HepG2 (cell line): ENCODE measurements around the gene GUCY2C. TPM values are rescaled to one million over a fixed set of nuclear protein-coding genes. Genes with fewer than 3 reads are reported as not detected.

Source experiments
- ATAC-seq: fragments of 200-7000 bp; cut with Tn5 transposase; 3 replicates; pipeline ENCODE4 v1.9.1; 2020; ENCODE audit warnings: mild to moderate bottlenecking, moderate library complexity
- BruUV-seq: library from RNA; stranded (reverse); fragments of 400-500 nt; replicated peaks from 2 replicates; lab custom pipeline; 2021; lab: Mats Ljungman, UMichigan
- CTCF ChIA-PET: fragments of 300-600 bp; formaldehyde crosslinking; extraction: SDS; loops from one replicate; lab custom pipeline; 2021; ENCODE audit warnings: low total read pairs, inconsistent platforms, low intra/inter-chr PET ratio; lab: Yijun Ruan, JAX
- POLR2A ChIA-PET: fragments of 350-600 bp; sonication (Branson Sonifier 250); formaldehyde crosslinking; loops from one replicate; lab custom pipeline; 2020; ENCODE audit warnings: antibody characterized with exemption, inconsistent platforms; lab: Yijun Ruan, JAX
- DNase-seq: peaks from one replicate; pipeline ENCODE4 v3.0.0-alpha.2; 2015; ENCODE audit warnings: low spot score
- FAIRE-seq: peaks from 3 replicates; lab custom pipeline; 2011; peaks lifted over from hg19 to GRCh38; lab: Jason Lieb, UNC
- H2AFZ ChIP-seq: one replicate; pipeline ENCODE4 v1.6.1; 2011; ENCODE audit warnings: low read length, inconsistent platforms
- H3K27ac ChIP-seq: fragments of 300-600 bp; 3 replicates; pipeline ENCODE4 v1.8.0; 2011; ENCODE audit warnings: mixed run types, mild to moderate bottlenecking, mixed read lengths, low read length, inconsistent platforms; ENCODE audit not compliant: insufficient read depth; ENCODE audit errors: extremely low read length
- H3K27me3 ChIP-seq, 2 experiments: fragments of 200-600 bp in 1 of 2; 2 replicates in 1 of 2; 3 replicates in 1 of 2; pipeline versions ENCODE4 v1.6.0 to v1.8.0; 2011; ENCODE audit warnings: low read length in 2 of 2, mild to moderate bottlenecking in 2 of 2, moderate library complexity in 2 of 2, inconsistent platforms in 1 of 2; ENCODE audit not compliant: insufficient read depth in 2 of 2, control insufficient read depth in 1 of 2
- H3K36me3 ChIP-seq, 2 experiments: fragments of 200-600 bp in 1 of 2; replicated peaks in 1 of 2; 2 replicates in 1 of 2; 3 replicates in 1 of 2; pipeline versions ENCODE4 v1.5.1 to v1.8.0; 2011; ENCODE audit warnings: low read length in 2 of 2, inconsistent platforms in 1 of 2; ENCODE audit not compliant: insufficient read depth in 2 of 2, control insufficient read depth in 1 of 2
- H3K4me1 ChIP-seq: 2 replicates; pipeline ENCODE4 v1.5.1; 2012; ENCODE audit warnings: low read length, inconsistent platforms; ENCODE audit not compliant: insufficient read depth
- H3K4me2 ChIP-seq: 2 replicates; pipeline ENCODE4 v1.6.0; 2011; ENCODE audit warnings: low read depth, low read length, inconsistent platforms
- H3K4me3 ChIP-seq, 3 experiments: fragments of 200-600 bp in 1 of 3; sonication (generic), shearing (Covaris generic) in 1 of 3; replicated peaks in 1 of 3; 2 replicates each; pipeline ENCODE4 v1.5.1; 2011 to 2016; ENCODE audit warnings: low read length in 3 of 3, inconsistent platforms in 2 of 3, low read depth in 2 of 3, mild to moderate bottlenecking in 2 of 3, control low read depth in 1 of 3, mixed read lengths in 1 of 3; ENCODE audit not compliant: insufficient read depth in 1 of 3
- H3K79me2 ChIP-seq: one replicate; pipeline ENCODE4 v1.6.1; 2011; ENCODE audit warnings: low read length, inconsistent platforms; ENCODE audit not compliant: insufficient read depth
- H3K9ac ChIP-seq: 2 replicates; pipeline ENCODE4 v1.6.0; 2011; ENCODE audit warnings: mild to moderate bottlenecking, low read depth, low read length, inconsistent platforms; ENCODE audit not compliant: insufficient read depth
- H3K9me3 ChIP-seq: 2 replicates; pipeline ENCODE4 v1.5.1; 2012; ENCODE audit warnings: mild to moderate bottlenecking, low read length
- H4K20me1 ChIP-seq: 2 replicates; pipeline ENCODE4 v1.6.0; 2011; ENCODE audit warnings: inconsistent platforms, mild to moderate bottlenecking, low read length, moderate library complexity; ENCODE audit not compliant: insufficient read depth
- HOXA5 ChIP-seq: sonication (generic); formaldehyde crosslinking; IDR thresholded peaks from 2 replicates; pipeline ENCODE4 v1.4.0; 2020; ENCODE audit warnings: missing genetic modification reagents
- RAD51 ChIP-seq: fragments of 450-650 bp; IDR thresholded peaks from 2 replicates; pipeline ENCODE4 v1.6.1; 2016; ENCODE audit warnings: borderline replicate concordance
- RFX3 ChIP-seq: IDR thresholded peaks from 2 replicates; pipeline ENCODE4 v1.6.1; 2016; ENCODE audit warnings: missing biosample characterization, missing genetic modification reagents
- USF2 ChIP-seq, 2 experiments: sonication (generic) in 1 of 2; formaldehyde crosslinking in 1 of 2; IDR thresholded peaks; 2 replicates each; pipeline versions ENCODE4 v1.5.1 to v1.6.1; 2011 to 2020; ENCODE audit warnings: borderline replicate concordance in 1 of 2, low read depth in 1 of 2, low read length in 1 of 2, mild to moderate bottlenecking in 1 of 2, missing genetic modification reagents in 1 of 2, moderate library complexity in 1 of 2
- ZNF646 ChIP-seq: sonication (generic); formaldehyde crosslinking; IDR thresholded peaks from 2 replicates; pipeline ENCODE4 v1.9.0; 2021; ENCODE audit warnings: mild to moderate bottlenecking, missing genetic modification reagents
- WGBS: methylation state at CpG from one replicate; pipeline ENCODE4 v1.1.6; 2017; ENCODE audit warnings: low lambda C conversion rate; 5-methylcytosine and 5-hydroxymethylcytosine counted together
- in situ Hi-C: cut with HindIII; loops from 2 replicates; pipeline ENCODE4 v1.10.0; 2017; ENCODE audit warnings: low pct_unique_long_range_greater_than_20kb; ENCODE audit not compliant: extremely low pct_ligation_motif_present
- intact Hi-C: fragments of 100-400 bp; cut with micrococcal nuclease; formaldehyde crosslinking; loops from one replicate; pipeline ENCODE4 v1.10.0; 2022; ENCODE audit not compliant: unreplicated experiment
- polyA plus RNA-seq, 8 experiments: library from polyadenylated mRNA; depleted of rRNA in 3 of 8; stranded (reverse) in 7 of 8; unstranded in 1 of 8; fragments of >200 nt; fragmentation: Illumina TruSeq in 4 of 8; extraction: Trizol in 4 of 8; gene quantifications; 2 replicates each; pipeline versions ENCODE4 v1.2.1 to v1.2.3, GENCODE V29; 2011 to 2016; ENCODE audit warnings: low read depth in 4 of 8, missing spikeins in 1 of 8, mixed read lengths in 1 of 8; ENCODE audit not compliant: insufficient read depth in 1 of 8
- total RNA-seq, 5 experiments: library from RNA; depleted of rRNA; stranded (reverse); fragments of >200 nt; fragmentation: Illumina TruSeq; extraction: Trizol; gene quantifications; 2 replicates each; pipeline ENCODE4 v1.2.3, GENCODE V29; 2016; ENCODE audit warnings: low read depth in 1 of 5

GUCY2C gene
- total and polyA plus RNA-seq, 2 of the 13 experiments (the other 11 are each of a cell fraction or from before 2014, with no cell fraction given), result not detected

GRCh38 chr12:14678547-14679150 lies 17.8 kb downstream of the GUCY2C start:
- H4K20me1 ChIP-seq, result no peaks in the 10 kb centered on the region
- intact Hi-C loops (no loop called here), in situ Hi-C loops (no loop called here)
- H3K27me3 ChIP-seq, result no peaks in the 10 kb centered on the region
- no peak overlapping the region for H2AFZ ChIP-seq
- no peak overlapping the region for H3K4me3 ChIP-seq
- WGBS, result 44% methylated on average over 6 of the region's 6 CpGs
- no peaks in the 10 kb centered on the region for H3K36me3 ChIP-seq
- peaks cover 19% of the 10 kb centered on the region for H3K4me1 ChIP-seq
- no peak overlapping the region for H3K4me2 ChIP-seq
- no peak overlapping the region for H3K9ac ChIP-seq
- no peak overlapping the region for H3K27ac ChIP-seq
- DNase-seq (no peak), FAIRE-seq (no peak), ATAC-seq (no peak)
- H3K79me2 ChIP-seq, result no peaks in the 10 kb centered on the region
- no TSS peak for BruUV-seq
- CTCF ChIA-PET, result no interaction called here
- no peaks in the 10 kb centered on the region for H3K9me3 ChIP-seq
- TF ChIP-seq RFX3 (CRISPR knock-in tag) (no peak), HOXA5 (CRISPR knock-in tag) (peak; percentile 66; the same call in 1 of the 2 replicates), RAD51 (peak; percentile 79), ZNF646 (CRISPR knock-in tag) (no peak), USF2 (IDR thresholded peaks at IDR 0.05; ENCODE audit: low read depth, low read length) (peak; percentile 69), USF2 (CRISPR knock-in tag; IDR thresholded peaks at IDR 0.05; ENCODE audit: borderline replicate concordance) (no peak; the same call in 1 of the 2 replicates)
- POLR2A ChIA-PET, result no interaction called here
